ENCODE data around the gene TP73.

The TP73 gene

GRCh38 chr1:3691421-3692204 is 39.3 kb downstream of the TP73 start:
- peak; percentile 37 for DNase-seq

DNA sequence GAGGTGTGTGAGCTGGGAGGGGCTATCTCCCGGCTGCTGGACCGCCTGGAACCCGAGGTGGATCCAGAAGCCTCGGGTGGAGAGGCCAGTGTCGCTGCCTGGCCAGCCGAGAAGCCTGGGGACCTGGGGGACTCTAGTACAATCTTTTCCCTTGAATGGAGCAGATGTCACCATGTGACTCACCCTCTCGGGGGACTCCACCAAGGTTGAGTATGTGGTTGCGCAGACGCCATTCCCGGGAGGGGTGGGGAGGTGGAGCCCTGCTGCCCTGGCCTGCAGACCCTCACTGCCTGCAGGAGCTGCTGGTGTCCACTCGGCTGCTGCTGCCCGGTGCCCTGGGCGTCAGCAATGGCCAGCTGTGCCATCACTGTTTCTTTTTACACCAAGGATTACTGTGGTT is 40.3 kb downstream of the TP73 start:
- peak; percentile 82 for DNase-seq

- no peak for DNase-seq
Observed at GRCh38 chr1:3693321-3693720, 41.0 kb downstream of the TP73 start.

DNA sequence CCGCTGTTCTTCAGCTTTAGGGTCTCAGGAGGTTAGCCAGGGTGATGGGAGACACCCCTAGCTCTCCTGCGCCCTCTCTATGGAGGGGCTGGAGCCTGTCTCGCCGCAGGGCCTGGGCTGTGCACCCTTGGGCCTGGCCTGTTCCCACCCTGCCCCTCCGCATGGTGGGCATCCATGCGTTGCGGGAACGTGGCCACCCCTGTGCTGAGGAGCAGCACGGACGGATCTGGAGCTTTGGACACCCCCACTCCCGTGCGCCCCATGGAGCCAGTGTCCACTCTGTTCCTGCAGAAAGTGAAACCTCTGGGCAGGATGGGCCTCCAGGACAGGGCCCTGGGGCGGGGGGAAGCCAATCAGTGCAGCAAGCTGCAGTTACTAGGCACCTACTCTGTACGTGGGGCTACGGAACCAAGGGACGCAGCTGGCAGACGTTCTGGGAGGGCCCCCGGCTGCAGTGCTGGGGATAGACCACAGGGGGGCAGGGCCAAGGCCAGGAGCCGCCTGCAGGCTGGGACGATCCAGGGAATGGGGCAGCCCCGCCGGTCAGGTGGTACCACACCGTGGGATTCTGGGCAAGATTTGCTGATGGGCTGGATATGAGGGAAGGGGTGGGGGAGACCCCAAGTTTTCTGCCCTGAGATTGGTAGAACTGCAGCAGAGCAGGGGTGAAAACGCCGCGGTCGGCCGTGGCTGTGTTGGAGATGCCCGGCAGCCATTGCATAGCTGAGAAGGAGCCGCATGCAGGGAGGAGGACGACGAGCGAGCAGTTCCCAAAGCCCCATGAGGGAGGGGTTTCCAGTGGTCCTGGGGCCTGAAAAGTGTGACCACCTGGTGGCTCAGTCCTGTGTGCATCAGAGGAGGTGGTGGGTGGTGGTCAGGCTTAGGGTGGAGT is 43.3 kb downstream of the TP73 start:
- DNase-seq = no peak

GRCh38 chr1:3696689-3697088 is 44.4 kb downstream of the TP73 start:
- no peak for DNase-seq

DNA sequence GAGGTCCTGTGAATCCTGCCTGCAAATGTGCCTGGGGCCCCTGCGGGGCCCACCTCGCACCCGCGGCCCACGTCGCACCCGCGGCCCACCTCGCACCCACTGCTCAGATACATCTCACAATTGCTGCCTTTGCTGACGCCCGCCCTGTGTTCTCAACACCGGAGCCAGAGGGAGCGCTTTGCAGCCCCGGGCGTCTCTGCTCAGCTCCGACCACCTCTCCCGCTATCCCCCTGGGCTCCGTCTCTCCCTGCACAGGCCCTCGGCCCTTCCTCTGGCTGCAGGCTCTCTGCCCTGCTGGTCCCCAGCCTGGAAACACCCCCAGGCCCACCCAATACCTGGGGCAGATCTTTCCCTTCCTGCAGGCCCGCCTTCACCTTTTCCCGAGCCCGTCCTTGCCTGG is 44.8 kb downstream of the TP73 start:
- no peak for DNase-seq

- DNase-seq = peak; percentile 92
Observed at GRCh38 chr1:3697810-3698209, 45.5 kb downstream of the TP73 start.

- DNase-seq = peak; percentile 25
Observed at GRCh38 chr1:3698660-3699408, 46.5 kb downstream of the TP73 start.

GRCh38 chr1:3699596-3699995 is 47.3 kb downstream of the TP73 start:
- DNase-seq = no peak

DNA sequence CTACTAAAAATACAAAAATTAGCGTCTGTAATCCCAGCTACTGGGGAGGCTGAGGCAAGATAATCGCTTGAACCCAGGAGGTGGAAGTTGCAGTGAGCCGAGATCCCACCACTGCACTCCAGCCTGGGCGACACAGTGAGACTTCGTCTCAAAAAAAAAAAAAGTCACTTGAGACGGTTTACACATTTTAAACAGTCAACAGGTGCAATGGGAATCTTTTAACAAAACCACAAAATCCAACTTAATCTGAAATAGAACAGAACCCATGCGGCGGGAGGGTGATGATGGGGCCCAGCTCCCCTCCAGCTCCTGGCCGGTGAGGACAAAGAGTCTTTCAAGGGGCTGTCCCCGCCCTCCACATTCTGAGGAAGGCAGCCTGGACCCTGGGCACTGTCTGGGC is 48.3 kb downstream of the TP73 start:
- no peak for DNase-seq

DNA sequence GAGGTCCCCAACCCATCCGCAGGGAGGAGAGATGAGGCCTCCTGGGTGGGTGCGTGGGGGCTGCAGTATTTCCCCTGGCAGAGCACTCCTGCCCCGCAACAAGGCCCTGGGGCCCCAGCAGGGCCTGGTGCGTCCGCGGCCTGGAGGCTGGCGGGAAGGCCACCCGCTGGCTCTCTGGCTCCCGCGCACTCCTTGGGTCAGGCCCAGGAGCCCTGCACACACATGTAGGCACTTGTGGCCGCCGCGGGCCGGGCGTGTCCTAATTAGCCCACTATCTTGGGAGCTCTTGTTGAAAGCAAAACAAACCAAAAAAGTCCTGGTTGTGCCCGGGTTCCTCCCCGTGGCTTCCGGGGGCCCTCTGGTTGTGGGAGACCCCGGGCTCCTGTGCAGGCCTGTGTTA is 50.2 kb downstream of the TP73 start:
- DNase-seq = peak; percentile 15

DNA sequence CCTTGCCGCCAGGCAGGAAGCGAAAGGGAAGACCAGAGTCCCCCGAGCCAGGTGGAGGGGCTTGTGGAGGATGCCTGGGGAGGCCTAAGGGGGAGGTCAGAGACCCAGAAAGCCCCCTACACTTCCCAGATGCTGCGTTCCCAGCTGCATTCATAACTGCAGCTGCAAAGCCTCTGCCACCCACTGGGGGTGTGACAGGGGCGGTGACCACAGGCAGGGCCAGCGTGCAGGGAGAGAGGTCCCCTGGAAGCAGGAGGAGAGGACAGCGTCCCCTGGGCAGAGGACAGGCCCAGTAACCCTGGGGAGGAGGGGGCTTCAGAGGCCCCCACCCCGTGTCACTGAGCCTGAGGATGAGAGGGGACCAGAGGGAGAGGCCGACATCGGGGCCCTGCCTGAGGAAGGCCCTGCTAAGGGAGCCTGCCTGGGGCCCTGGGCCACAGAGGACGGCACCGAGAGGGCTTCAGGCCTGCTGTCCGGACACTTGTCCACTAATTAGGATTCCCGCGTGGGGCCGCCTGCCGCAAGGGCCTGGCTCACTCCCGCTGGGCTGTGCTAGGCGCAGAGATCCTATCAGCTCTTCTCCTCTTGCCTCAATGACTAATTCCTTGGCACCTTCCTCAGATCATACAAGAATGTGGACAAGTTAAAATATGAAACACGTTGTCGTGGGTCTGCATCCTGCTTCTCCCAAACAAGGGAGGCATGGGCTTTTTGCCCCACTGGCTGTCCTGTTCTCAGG is 50.8 kb downstream of the TP73 start:
- peak; percentile 11 for DNase-seq

DNA sequence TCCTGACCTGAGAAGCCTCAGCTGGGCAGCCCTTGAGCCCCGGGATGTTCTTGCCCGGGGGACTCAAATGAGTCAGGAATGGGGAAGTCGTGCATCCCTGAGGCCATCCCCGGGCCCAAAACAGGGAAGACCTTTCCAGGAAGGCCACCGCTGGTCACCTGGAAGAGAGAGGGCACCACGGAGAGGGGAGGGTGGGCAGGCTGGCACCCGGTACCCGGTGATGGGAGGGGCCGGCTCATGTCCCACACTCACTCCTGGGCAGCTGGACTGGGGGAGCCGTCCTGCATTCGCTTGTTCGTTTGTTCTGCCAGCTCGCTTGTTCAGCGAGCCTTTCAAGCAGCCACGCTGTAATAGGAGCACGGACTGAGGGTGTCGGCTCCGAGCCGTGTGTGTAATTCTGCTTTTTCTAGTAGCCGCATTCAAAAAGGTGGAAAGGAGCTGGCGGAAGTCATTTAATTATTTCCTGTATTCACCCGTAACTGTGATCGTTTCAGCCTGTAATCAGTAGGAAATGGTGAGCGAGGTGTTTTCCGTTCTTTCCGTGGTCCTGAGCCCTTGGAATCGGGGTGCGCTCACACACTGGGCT is 51.6 kb downstream of the TP73 start:
- no peak for DNase-seq

GRCh38 chr1:3705341-3705950 is 53.1 kb downstream of the TP73 start:
- DNase-seq = no peak

DNA sequence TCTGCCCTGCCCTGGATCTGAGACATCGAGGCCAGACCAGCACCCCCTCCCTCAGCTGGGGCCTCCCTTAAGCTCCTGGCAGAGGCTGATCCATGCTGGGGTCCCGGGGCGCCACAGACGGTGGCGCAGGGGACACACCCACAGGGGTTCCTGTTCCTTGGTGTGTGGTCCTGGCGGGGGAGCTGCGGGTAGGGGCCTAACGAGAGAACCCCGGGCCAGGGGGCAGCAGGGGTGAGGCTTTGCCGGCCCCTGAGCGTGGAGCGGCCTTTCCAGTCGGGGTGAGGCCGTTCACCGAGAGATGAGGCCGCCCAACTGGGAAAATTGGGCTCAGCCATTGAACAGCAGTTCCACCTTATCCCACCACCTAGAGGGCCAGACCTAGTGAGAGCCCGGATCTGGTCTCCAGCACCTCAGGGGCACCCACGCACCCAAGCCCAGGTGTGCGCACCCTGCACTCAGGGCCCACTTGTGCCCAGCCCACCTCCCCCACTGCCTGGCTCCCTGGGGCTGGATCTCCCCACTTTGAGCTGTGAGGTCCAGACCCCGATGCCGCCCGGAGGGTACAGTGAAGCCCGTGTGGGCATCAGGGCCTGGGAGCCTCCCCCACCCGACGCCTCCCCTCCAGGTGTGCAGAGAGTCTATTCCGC is 54.5 kb downstream of the TP73 start:
- no peak for DNase-seq

DNA sequence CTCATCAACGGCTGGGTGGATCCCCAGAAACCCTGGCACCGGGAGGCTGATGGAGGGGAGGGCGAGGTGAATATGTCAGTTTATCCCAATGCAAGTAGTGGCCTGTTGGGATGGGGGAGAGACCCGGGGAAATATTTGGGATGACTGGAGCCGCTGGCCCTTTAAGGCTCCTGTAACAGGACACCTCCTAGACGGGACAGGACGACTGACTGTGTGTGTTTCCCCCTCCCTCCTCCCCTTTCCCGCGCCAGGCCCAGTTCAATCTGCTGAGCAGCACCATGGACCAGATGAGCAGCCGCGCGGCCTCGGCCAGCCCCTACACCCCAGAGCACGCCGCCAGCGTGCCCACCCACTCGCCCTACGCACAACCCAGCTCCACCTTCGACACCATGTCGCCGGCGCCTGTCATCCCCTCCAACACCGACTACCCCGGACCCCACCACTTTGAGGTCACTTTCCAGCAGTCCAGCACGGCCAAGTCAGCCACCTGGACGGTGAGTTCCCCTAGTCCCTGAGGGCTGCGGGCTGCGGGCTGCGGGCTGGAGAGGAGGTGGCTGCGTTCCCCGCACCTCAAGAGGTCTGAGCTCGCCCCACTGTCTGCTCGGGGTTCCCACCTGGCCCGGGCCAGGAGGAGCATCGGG is 55.1 kb downstream of the TP73 start:
- no peak for DNase-seq

GRCh38 chr1:3707939-3708328 is 55.6 kb downstream of the TP73 start:
- DNase-seq = no peak

GRCh38 chr1:3708791-3709190 is 56.5 kb downstream of the TP73 start:
- no peak for DNase-seq

- DNase-seq = no peak
Observed at GRCh38 chr1:3710251-3710650, 57.9 kb downstream of the TP73 start.

GRCh38 chr1:3711381-3711779 is 59.1 kb downstream of the TP73 start:
- DNase-seq = no peak
